CD4-positive, alpha-beta memory T cell (primary cell): Measurements from ENCODE around the gene CPAMD8. TPM values are rescaled to one million over a fixed set of nuclear protein-coding genes. Genes with fewer than 3 reads are reported as not detected.
"Not testable (repeated sequence)": the region's sequence is repeated elsewhere in the genome, so short reads cannot be mapped to it uniquely, and the experiment has no call there.

ENCODE experiments used
- CTCF ChIA-PET: fragments of 350-600 bp; sonication (Branson Sonifier 250); formaldehyde crosslinking; loops from one replicate; lab custom pipeline; 2021; ENCODE audit warnings: inconsistent platforms; ENCODE audit not compliant: partially characterized antibody; lab: Charles Lee
- POLR2A ChIA-PET: fragments of 350-600 bp; sonication (Branson Sonifier 250); formaldehyde crosslinking; loops from one replicate; lab custom pipeline; 2021; ENCODE audit not compliant: partially characterized antibody; lab: Charles Lee
- DNase-seq, 5 donors: peaks; one replicate each; pipeline versions ENCODE4 v3.0.0 to v3.0.0-alpha.2; 2020 to 2022; ENCODE audit warnings: mixed read lengths in 1 of 5
- H3K27ac ChIP-seq: one replicate; pipeline ENCODE4 v1.7.0; 2013; ENCODE audit warnings: low read depth, low read length
- H3K27me3 ChIP-seq: 2 replicates; pipeline ENCODE4 v1.7.0; 2013; ENCODE audit warnings: mild to moderate bottlenecking, low read length, moderate library complexity; ENCODE audit not compliant: insufficient read depth
- H3K36me3 ChIP-seq: 2 replicates; pipeline ENCODE4 v1.7.0; 2013; ENCODE audit warnings: mild to moderate bottlenecking, low read length, moderate library complexity; ENCODE audit not compliant: insufficient read depth
- H3K4me1 ChIP-seq: 2 replicates; pipeline ENCODE4 v1.7.0; 2013; ENCODE audit warnings: mild to moderate bottlenecking, low read length, moderate library complexity; ENCODE audit not compliant: insufficient read depth
- H3K4me3 ChIP-seq, 2 donors: one replicate each; pipeline ENCODE4 v1.7.0; 2013; ENCODE audit warnings: low read length in 2 of 2, mild to moderate bottlenecking in 1 of 2
- H3K9me3 ChIP-seq, 2 donors: one replicate each; pipeline ENCODE4 v1.7.0; 2013; ENCODE audit warnings: low read length in 2 of 2, control low read depth in 1 of 2; ENCODE audit not compliant: control insufficient read depth in 1 of 2
- H3K27ac Mint-ChIP-seq, 7 donors: one replicate each; pipeline ENCODE4 v1.8.0; 2020 to 2021; ENCODE audit warnings: mixed read lengths in 7 of 7, mild to moderate bottlenecking in 6 of 7, inconsistent platforms in 3 of 7, moderate library complexity in 3 of 7
- H3K27me3 Mint-ChIP-seq, 2 donors: one replicate each; pipeline ENCODE4 v1.8.0; 2020 to 2021; ENCODE audit warnings: mixed read lengths in 2 of 2
- H3K36me3 Mint-ChIP-seq, 2 donors: one replicate each; pipeline ENCODE4 v1.8.0; 2020 to 2021; ENCODE audit warnings: mixed read lengths in 2 of 2, inconsistent platforms in 1 of 2, mild to moderate bottlenecking in 1 of 2
- H3K4me1 Mint-ChIP-seq, 4 donors: one replicate each; pipeline ENCODE4 v1.8.0; 2020 to 2021; ENCODE audit warnings: mixed read lengths in 4 of 4, mild to moderate bottlenecking in 1 of 4
- H3K4me3 Mint-ChIP-seq, 8 donors: one replicate each; pipeline ENCODE4 v1.8.0; 2020 to 2021; ENCODE audit warnings: mixed read lengths in 8 of 8, mild to moderate bottlenecking in 7 of 8, moderate library complexity in 6 of 8, inconsistent platforms in 3 of 8
- H3K9me3 Mint-ChIP-seq, 8 donors: one replicate each; pipeline ENCODE4 v1.8.0; 2020 to 2021; ENCODE audit warnings: mixed read lengths in 8 of 8, mild to moderate bottlenecking in 5 of 8, inconsistent platforms in 3 of 8, moderate library complexity in 1 of 8
- intact Hi-C: fragments of 100-400 bp; cut with micrococcal nuclease; formaldehyde crosslinking; loops from one replicate; pipeline ENCODE4 v1.15.1; 2023
- polyA plus RNA-seq, 2 donors: library from polyadenylated mRNA; unstranded; fragments of 300-500 nt; fragmentation: Illumina TruSeq; gene quantifications; one replicate each; pipeline ENCODE4 v1.2.3, GENCODE V29; 2021
- total RNA-seq, 2 experiments: library from RNA; stranded (reverse); gene quantifications; one replicate each; pipeline ENCODE4 v1.2.3, GENCODE V29; 2021

Gene CPAMD8
- total and polyA plus RNA-seq, 4 experiments from 2014 or later = 0.88 to 3.0 (median 1.5) TPM

DNA sequence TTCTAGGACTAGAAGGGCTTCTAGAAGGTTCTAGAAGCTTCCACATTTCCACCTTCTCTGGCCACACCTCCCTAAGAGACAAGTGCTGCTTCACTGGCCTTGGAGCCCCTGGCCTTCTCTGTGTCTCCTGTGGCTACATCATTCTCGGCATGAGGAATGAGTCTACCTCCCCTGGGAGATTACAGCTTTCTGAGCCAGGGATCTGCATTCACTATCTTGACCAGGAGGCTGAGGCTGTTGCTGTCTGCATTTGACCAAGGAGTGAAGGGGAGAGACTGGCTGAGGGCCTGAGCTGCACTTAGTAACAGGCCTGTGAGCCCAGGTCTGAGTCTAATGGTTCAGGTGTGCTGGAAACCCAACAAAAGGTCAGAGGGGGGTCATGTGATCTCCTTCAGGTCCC, 5.3 kb downstream of the CPAMD8 start:
- intact Hi-C loops = no loop called here
- H3K27me3 ChIP-seq = no peaks in the 10 kb centered on the region
- Mint-ChIP-seq H3K27me3 (peaks cover 18% of the 10 kb centered on the region in 2 donors), H3K36me3 (peaks cover 9 to 10% of the 10 kb centered on the region in 2 donors), H3K9me3 (peaks cover 0 to 32% (median 23%) of the 10 kb centered on the region in 8 donors), H3K27ac (no peak overlapping the region), H3K4me1 (peaks cover 5 to 8% (median 7%) of the 10 kb centered on the region in 4 donors), H3K4me3 (no peak overlapping the region)
- no peaks in the 10 kb centered on the region for H3K36me3 ChIP-seq
- CTCF ChIA-PET = no interaction called here
- peaks cover 9% of the 10 kb centered on the region for H3K4me1 ChIP-seq
- no peak for DNase-seq
- POLR2A ChIA-PET = no interaction called here
- H3K4me3 ChIP-seq = no peak overlapping the region
- peaks cover 0 to 6% of the 10 kb centered on the region in 2 donors for H3K9me3 ChIP-seq
- no peak overlapping the region for H3K27ac ChIP-seq

DNA sequence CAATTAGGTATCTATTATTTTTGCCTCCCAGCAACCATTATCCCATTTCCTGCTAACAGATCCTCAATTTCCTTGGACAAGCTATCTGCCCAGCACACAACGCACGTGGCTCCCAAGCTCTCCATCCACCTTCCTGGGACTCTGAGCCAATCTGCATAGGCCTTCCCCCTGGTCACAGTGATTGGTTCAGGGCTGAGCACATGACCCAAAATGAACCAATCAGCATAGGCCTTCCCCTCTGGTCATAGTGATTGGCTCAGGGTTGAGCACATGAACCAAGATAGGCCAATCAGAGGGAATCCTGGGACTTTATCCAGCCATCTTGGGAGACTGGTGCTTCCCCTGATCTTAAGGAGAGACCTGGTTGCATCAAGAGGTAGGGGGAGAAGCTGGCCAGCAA, 5.8 kb downstream of the CPAMD8 start:
- peaks cover 0 to 6% of the 10 kb centered on the region in 2 donors for H3K9me3 ChIP-seq
- H3K4me1 Mint-ChIP-seq = peaks cover 1 to 3% (median 2%) of the 10 kb centered on the region in 4 donors
- DNase-seq = no peak
- POLR2A ChIA-PET = no interaction called here
- H3K27me3 ChIP-seq = no peaks in the 10 kb centered on the region
- H3K36me3 Mint-ChIP-seq = peaks cover 6 to 10% of the 10 kb centered on the region in 2 donors
- intact Hi-C loops = no loop called here
- H3K36me3 ChIP-seq = no peaks in the 10 kb centered on the region
- no peak overlapping the region for H3K27ac ChIP-seq
- peaks cover 13 to 14% of the 10 kb centered on the region in 2 donors for H3K27me3 Mint-ChIP-seq
- peaks cover 0 to 36% (median 23%) of the 10 kb centered on the region in 8 donors for H3K9me3 Mint-ChIP-seq
- H3K27ac Mint-ChIP-seq = peak overlapping the region in 2 of 7 donors; percentile 3 to 24
- peaks cover 4% of the 10 kb centered on the region for H3K4me1 ChIP-seq
- CTCF ChIA-PET = no interaction called here
- H3K4me3 ChIP-seq = no peak overlapping the region
- no peak overlapping the region for H3K4me3 Mint-ChIP-seq

DNA sequence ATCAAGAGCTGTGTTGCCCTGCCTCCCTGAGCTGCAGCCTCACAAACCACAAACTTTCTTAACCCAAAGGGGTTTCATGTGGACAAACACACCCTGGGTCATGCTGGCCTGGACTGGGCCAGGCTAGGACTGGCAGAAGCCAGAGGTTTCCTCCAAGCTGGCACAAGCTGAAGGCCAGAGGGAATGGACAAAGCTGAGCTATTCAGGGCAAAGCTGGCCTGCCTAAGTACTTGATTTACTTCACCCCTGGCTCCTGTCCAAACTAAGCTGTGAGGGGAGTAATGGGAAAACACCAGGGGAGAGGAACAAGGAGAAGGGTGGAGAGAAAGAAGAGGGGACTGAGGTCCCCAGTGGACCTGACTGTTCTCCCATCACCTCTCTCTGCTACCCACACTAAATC, 6.2 kb downstream of the CPAMD8 start:
- Histone ChIP-seq H3K27ac (no peak overlapping the region), H3K27me3 (no peaks in the 10 kb centered on the region), H3K4me3 (no peak overlapping the region), H3K4me1 (no peaks in the 10 kb centered on the region), H3K36me3 (no peaks in the 10 kb centered on the region), H3K9me3 (peaks cover 0 to 6% of the 10 kb centered on the region in 2 donors)
- CTCF ChIA-PET = no interaction called here
- Mint-ChIP-seq H3K4me1 (peaks cover 0 to 1% (median 0%) of the 10 kb centered on the region in 4 donors), H3K36me3 (peaks cover 6 to 10% of the 10 kb centered on the region in 2 donors), H3K9me3 (peaks cover 0 to 34% (median 23%) of the 10 kb centered on the region in 8 donors), H3K27me3 (peaks cover 12% of the 10 kb centered on the region in 2 donors), H3K27ac (peak overlapping the region in 1 of 7 donors; percentile 3), H3K4me3 (no peak overlapping the region)
- intact Hi-C loops = no loop called here
- DNase-seq = no peak
- POLR2A ChIA-PET = no interaction called here

DNA sequence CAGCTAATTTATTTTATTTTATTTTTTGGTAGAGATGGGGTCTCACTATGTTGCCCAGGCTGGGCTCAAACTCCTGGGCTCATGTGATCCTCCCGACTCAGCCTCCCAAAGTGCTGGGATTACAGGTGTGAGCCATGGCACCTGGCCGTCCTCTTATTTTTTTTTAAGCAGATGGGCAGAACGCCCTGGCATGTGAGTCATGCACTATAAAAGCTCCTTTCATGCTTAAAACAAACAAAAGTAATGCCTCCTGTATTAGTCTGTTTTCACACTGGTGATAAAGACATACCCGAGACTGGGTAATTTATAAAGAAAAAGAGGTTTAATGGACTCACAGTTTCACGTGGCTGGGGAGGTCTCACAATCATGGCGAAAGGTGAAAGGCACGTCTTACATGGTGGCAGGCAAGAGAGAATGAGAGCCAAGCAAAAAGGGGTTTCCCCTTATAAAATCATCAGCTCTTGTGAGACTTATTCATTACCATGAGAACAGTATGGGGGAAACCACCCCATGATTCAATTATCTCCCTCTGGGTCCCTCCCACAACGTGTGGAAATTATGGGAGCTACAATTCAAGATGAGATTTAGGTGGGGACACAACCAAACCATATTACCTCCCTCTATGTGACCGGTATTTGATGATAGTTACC, 12.3 kb downstream of the CPAMD8 start:
- H3K36me3 Mint-ChIP-seq, H3K27me3 ChIP-seq, POLR2A ChIA-PET, intact Hi-C loops, H3K4me3 ChIP-seq, H3K4me1 ChIP-seq, DNase-seq, H3K27me3 Mint-ChIP-seq, H3K9me3 ChIP-seq, CTCF ChIA-PET, H3K27ac Mint-ChIP-seq, H3K4me1 Mint-ChIP-seq, H3K27ac ChIP-seq, H3K36me3 ChIP-seq: not testable (repeated sequence)
- peak overlapping the region in 1 of 8 donors; percentile 45 for H3K4me3 Mint-ChIP-seq
- peaks cover 0 to 15% (median 7%) of the 10 kb centered on the region in 8 donors for H3K9me3 Mint-ChIP-seq

DNA sequence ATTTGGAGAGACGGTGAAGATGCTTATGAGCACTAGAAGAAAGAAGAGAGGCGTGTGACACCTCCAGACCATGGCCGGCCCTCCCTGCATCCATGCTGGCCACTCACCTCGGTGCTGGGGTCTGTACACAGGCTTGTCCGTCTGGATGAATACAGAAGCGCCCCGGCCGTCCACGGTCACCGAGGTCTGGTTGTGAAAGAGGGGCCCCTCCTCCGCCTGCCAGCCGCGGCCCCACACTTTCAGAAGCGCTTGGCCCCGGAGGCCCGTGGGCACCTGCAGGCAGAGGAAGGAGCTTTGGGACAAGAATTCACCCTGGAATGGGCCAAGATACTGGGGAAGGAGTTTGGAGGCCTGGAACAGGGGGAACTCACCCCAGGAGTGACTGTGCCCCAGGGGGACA, 15.1 kb downstream of the CPAMD8 start:
- ChIA-PET CTCF (no interaction called here), POLR2A (no interaction called here)
- Mint-ChIP-seq H3K9me3 (peaks cover 0 to 17% (median 7%) of the 10 kb centered on the region in 8 donors), H3K27me3 (peaks cover 0 to 2% of the 10 kb centered on the region in 2 donors), H3K27ac (no peak overlapping the region), H3K4me3 (no peak overlapping the region), H3K4me1 (no peaks in the 10 kb centered on the region), H3K36me3 (no peaks in the 10 kb centered on the region)
- DNase-seq = no peak
- Histone ChIP-seq H3K27me3 (no peaks in the 10 kb centered on the region), H3K4me3 (no peak overlapping the region), H3K4me1 (no peaks in the 10 kb centered on the region), H3K9me3 (no peaks in the 10 kb centered on the region), H3K36me3 (no peaks in the 10 kb centered on the region), H3K27ac (no peak overlapping the region)
- intact Hi-C loops = no loop called here

DNA sequence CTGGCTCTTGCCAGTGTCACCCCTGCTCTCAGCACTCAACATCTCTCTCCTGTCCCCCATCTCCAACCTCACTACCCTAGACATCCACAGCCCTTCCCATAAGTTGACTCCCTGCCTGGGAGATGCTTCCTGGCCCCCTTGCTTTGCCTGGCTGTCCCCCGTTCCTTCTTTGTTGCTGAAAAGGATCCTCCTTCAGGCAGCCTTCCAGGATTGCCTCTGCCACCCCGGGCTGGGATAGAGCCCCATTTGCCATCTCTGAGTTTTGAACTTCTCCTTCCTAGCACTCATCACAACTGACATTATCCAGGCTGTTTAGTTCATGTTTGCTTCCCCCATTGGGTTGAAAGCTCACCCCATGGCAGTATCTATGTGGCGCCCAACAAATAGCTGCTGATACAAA, 20.0 kb downstream of the CPAMD8 start:
- Mint-ChIP-seq H3K4me1 (peaks cover 7 to 12% (median 8%) of the 10 kb centered on the region in 4 donors), H3K9me3 (peaks cover 0 to 4% (median 0%) of the 10 kb centered on the region in 8 donors), H3K27me3 (no peaks in the 10 kb centered on the region), H3K36me3 (no peaks in the 10 kb centered on the region), H3K4me3 (no peak overlapping the region), H3K27ac (peak overlapping the region in 3 of 7 donors; percentile 76 to 83 (median 81))
- H3K9me3 ChIP-seq = no peaks in the 10 kb centered on the region
- POLR2A ChIA-PET = no interaction called here
- H3K4me3 ChIP-seq = no peak overlapping the region
- no peaks in the 10 kb centered on the region for H3K27me3 ChIP-seq
- peaks cover 12% of the 10 kb centered on the region for H3K4me1 ChIP-seq
- no peak for DNase-seq
- CTCF ChIA-PET = no interaction called here
- intact Hi-C loops = no loop called here
- no peak overlapping the region for H3K27ac ChIP-seq
- H3K36me3 ChIP-seq = no peaks in the 10 kb centered on the region

DNA sequence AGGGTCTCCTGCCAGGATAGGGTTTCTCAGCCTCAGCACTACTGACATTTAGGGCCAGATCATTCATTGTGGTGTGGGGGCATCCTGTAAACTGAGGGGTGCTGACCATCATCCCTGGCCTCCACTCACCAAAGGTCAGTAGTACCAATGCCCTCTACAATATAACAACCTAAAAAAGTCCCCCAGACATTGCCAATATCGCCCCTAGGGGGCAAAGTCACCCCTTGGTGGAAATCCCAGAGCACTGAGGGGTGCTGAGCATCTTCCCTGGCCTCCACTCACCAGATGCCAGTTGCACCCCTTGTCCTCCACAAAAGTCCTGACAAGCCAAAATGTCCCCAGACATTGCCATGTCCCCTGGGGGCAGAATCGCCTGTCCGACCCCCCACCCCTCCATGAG, 21.6 kb downstream of the CPAMD8 start:
- Histone ChIP-seq H3K36me3 (no peaks in the 10 kb centered on the region), H3K4me3 (no peak overlapping the region), H3K9me3 (no peaks in the 10 kb centered on the region), H3K27ac (no peak overlapping the region), H3K27me3 (no peaks in the 10 kb centered on the region), H3K4me1 (peaks cover 28% of the 10 kb centered on the region)
- intact Hi-C loops = no loop called here
- Mint-ChIP-seq H3K4me1 (peaks cover 17 to 27% (median 19%) of the 10 kb centered on the region in 4 donors), H3K27ac (peak overlapping the region in 5 of 7 donors; percentile 50 to 84 (median 74)), H3K27me3 (no peaks in the 10 kb centered on the region), H3K9me3 (peaks cover 0 to 3% (median 0%) of the 10 kb centered on the region in 8 donors), H3K4me3 (no peak overlapping the region), H3K36me3 (no peaks in the 10 kb centered on the region)
- ChIA-PET POLR2A (no interaction called here), CTCF (no interaction called here)
- no peak for DNase-seq
